ENCODE measurements around the gene FSIP1. TPM values are rescaled to one million over a fixed set of nuclear protein-coding genes. Genes with fewer than 3 reads are reported as not detected.

FSIP1 gene
- total RNA-seq, 6 experiments from 2014 or later, result 0.07 to 0.74 (median 0.35) TPM; not detected in 1

DNA sequence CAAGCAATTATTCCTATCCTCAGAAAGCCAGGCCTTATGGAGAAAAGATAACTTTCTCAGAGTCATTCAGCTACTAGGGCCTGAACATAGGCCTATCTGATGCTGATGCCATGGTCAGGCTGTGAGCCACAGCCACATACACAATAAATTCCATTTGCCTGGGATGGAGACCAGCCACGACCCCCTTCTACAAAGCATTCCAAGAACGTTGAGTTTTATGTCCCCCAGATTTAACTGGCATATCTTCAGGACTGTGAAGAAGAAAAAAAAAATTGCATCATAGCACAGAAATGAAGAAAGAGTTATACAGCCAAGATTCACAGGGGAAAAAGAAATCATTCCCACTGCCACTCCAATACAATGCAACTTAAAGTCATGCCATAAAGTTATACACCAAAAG lies 101.8 kb downstream of the FSIP1 start:
- Histone ChIP-seq H3K27me3 (no peaks in the 10 kb centered on the region), H3K36me3 (no peaks in the 10 kb centered on the region), H3K27ac (no peak overlapping the region), H3K4me1 (no peaks in the 10 kb centered on the region), H3K4me3 (no peak overlapping the region), H3K9me3 (no peaks in the 10 kb centered on the region)
- DNase-seq, result no peak
- TF ChIP-seq POLR2A (IDR thresholded peaks at IDR 0.05) (no peak), CTCF (IDR thresholded peaks at IDR 0.05) (no peak)
- 71% methylated on average over 2 of the region's 2 CpGs for WGBS (ENCODE audit: insufficient coverage, low coverage, low lambda C conversion rate, missing lambda C conversion rate)
- intact Hi-C loops (cut with DNase I), result loop anchor here in 1 of 2 donors (10.0 kb wide), 1 partner anchor 74 kb away; no protein-coding TSS in a partner anchor
- no peak for ATAC-seq

DNA sequence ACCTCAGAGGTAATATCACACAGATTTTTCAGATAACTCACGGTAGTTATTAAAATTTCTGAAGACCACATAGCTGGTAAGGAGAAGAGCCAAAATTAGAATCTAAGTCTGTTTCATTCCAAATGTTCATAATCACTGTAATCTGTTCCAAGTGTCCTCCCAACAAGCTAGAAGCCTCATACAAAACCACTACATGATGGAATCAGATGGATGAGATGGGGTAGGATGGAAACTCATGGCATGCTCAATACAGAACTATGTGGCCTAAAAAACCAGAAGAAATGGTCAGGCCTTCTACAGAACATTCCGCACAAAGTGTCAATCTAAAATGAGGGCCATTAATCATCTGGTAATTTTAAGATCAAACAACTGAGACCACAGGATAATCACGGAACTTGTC lies 110.0 kb downstream of the FSIP1 start:
- H3K4me1 ChIP-seq, result peaks cover 0 to 7% (median 0%) of the 10 kb centered on the region in 4 donors
- H3K9me3 ChIP-seq, result no peaks in the 10 kb centered on the region
- no peak overlapping the region for H3K27ac ChIP-seq
- no peak for TF ChIP-seq POLR2A (IDR thresholded peaks at IDR 0.05)
- no peak for TF ChIP-seq CTCF (IDR thresholded peaks at IDR 0.05)
- no peaks in the 10 kb centered on the region for H3K27me3 ChIP-seq
- intact Hi-C loops (cut with DNase I), result no loop called here
- no peak for DNase-seq
- no peak for ATAC-seq
- 95% methylated on average over 3 of the region's 3 CpGs for WGBS (ENCODE audit: insufficient coverage, low coverage, low lambda C conversion rate, missing lambda C conversion rate)
- no peaks in the 10 kb centered on the region for H3K36me3 ChIP-seq
- no peak overlapping the region for H3K4me3 ChIP-seq

- Histone ChIP-seq H3K27me3 (no peaks in the 10 kb centered on the region), H3K4me1 (peaks cover 0 to 7% (median 0%) of the 10 kb centered on the region in 4 donors), H3K4me3 (no peak overlapping the region), H3K9me3 (no peaks in the 10 kb centered on the region), H3K36me3 (no peaks in the 10 kb centered on the region), H3K27ac (no peak overlapping the region)
- ATAC-seq (no peak), DNase-seq (no peak)
- TF ChIP-seq CTCF (IDR thresholded peaks at IDR 0.05) (no peak), POLR2A (IDR thresholded peaks at IDR 0.05) (no peak)
- intact Hi-C loops (cut with DNase I), result no loop called here
- 76% methylated on average over 5 of the region's 6 CpGs for WGBS (ENCODE audit: insufficient coverage, low coverage, low lambda C conversion rate, missing lambda C conversion rate)
Observed at GRCh38 chr15:39672184-39672583, 110.5 kb downstream of the FSIP1 start.

DNA sequence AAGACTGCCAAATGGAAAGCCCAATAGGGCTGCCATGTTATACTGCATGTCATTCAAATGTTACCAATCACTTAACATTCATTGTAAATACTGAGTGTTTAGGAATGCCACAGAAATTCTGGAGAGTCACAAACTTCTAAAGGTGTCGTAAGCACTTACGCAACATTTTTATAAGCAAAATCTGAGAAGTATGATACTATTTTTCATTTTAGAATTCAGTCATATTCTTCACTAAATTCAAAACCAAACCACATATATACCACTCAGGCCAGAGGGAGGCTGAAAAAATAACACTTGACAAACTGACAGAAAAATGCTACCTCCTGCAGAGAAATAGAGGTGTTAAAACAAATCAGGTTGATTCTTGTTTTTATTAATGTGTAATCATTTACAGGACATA lies 112.0 kb downstream of the FSIP1 start:
- Histone ChIP-seq H3K4me3 (no peak overlapping the region), H3K27me3 (no peaks in the 10 kb centered on the region), H3K27ac (no peak overlapping the region), H3K4me1 (peaks cover 0 to 7% (median under 1%) of the 10 kb centered on the region in 4 donors), H3K36me3 (no peaks in the 10 kb centered on the region), H3K9me3 (no peaks in the 10 kb centered on the region)
- 96% methylated on average over 2 of the region's 2 CpGs for WGBS (ENCODE audit: insufficient coverage, low coverage, low lambda C conversion rate, missing lambda C conversion rate)
- DNase-seq (no peak), ATAC-seq (no peak)
- intact Hi-C loops (cut with DNase I), result no loop called here
- TF ChIP-seq CTCF (IDR thresholded peaks at IDR 0.05), result no peak
- no peak for TF ChIP-seq POLR2A (IDR thresholded peaks at IDR 0.05)

DNA sequence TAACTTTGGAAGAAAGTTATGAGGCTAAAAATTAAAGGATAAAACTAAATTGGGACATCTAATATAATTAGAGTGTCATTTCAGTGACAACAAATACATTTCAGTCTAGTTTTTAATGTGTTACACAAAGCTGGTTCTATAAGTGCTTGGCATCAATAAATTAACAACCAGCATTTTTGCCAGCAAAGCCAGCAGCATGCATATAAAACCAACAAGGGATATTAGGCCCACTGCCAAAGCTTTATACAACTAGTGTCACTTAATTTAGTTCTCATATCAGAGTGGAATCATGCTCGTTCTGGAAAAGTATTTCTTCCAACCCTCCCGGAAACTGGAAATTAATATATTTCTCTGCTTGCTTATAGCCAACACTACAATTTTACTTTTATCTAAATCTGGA lies 113.0 kb downstream of the FSIP1 start:
- no peaks in the 10 kb centered on the region for H3K9me3 ChIP-seq
- TF ChIP-seq CTCF (IDR thresholded peaks at IDR 0.05) (no peak), POLR2A (IDR thresholded peaks at IDR 0.05) (no peak)
- no peaks in the 10 kb centered on the region for H3K27me3 ChIP-seq
- H3K36me3 ChIP-seq, result no peaks in the 10 kb centered on the region
- ATAC-seq (no peak), DNase-seq (no peak)
- no peak overlapping the region for H3K27ac ChIP-seq
- H3K4me1 ChIP-seq, result peaks cover 0 to 7% (median 2%) of the 10 kb centered on the region in 4 donors
- WGBS (ENCODE audit: insufficient coverage, low coverage, low lambda C conversion rate, missing lambda C conversion rate), result 75% methylated on average over 2 of the region's 2 CpGs
- H3K4me3 ChIP-seq, result no peak overlapping the region
- intact Hi-C loops (cut with DNase I), result no loop called here
